ENCODE data around the gene JDP2.

Gene JDP2

DNA sequence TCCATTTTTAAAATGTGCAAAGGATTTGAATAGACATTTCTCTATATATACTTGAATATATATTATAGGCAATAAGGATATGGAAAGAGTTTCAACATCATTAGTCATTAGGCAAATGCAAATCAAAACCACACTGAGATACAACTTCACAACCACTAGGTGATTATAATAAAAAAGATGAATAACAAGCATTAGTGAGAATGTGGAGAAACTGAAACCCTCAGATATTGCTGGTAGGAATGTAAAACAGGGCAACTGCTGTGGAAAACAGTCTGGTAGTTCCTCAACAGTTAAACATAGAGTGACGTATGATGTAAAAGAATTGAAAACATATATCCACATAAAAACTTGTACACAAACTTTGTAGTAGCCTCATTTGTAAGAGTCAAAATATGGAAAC lies 82.7 kb downstream of the JDP2 start:
- in situ Hi-C loops (cut with MboI; ENCODE audit: low sequenced_read_pairs): no loop called here

DNA sequence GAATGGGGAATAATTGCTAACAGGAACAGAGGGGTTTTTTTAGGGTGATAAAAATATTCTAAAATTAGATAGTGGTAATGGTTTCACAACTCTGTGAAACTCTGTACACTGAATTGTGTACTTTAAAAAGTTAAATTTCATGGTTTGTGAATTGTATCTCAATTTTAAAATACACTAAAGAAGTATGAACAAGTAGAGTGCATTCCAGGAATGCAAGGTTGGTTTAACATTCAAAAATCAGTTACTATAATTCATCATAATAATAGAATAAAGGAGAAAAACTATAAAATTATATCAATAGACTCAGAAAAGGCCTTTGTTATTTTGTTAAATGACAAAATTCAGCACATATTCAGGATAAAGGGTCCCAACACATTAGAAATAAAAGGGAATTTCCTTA lies 83.4 kb downstream of the JDP2 start:
- in situ Hi-C loops (cut with MboI; ENCODE audit: low sequenced_read_pairs): no loop called here

DNA sequence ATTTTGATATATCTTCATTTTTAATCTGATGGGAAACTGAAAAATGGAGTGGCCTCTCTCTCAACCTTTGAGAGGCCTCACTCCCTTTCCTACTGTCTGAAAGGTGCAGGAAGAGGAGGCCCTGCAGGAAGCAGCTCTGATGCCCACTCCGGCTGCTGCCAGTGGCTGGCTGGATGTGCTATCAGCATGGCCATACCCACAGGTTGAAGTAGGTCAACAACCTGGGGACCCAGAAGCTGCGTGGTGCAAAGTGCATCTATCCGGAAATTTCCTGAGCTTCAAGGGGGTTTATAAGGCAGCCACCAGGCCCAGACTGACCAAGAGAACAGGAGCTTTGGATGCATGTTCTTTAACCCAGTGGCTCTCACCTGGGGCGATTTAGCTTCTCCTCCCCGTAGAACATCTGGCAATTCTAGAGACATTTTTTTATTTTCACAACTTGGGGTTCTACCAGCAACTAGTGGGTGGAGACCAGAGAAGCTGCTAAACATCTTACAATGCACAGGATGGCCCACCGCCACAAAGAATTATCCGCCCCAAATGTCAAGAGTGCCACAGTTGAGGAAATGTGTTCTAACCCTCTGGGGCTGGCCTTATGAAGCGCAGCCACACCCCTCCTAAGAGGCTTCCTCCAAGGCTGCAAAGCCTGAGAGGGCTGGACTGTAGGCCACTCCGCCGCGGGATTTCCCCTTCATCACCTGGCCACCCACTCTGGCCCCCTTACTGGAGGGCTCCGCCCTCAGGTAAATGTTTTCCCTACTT lies 86.3 kb downstream of the JDP2 start:
- in situ Hi-C loops (cut with MboI; ENCODE audit: low sequenced_read_pairs): no loop called here

DNA sequence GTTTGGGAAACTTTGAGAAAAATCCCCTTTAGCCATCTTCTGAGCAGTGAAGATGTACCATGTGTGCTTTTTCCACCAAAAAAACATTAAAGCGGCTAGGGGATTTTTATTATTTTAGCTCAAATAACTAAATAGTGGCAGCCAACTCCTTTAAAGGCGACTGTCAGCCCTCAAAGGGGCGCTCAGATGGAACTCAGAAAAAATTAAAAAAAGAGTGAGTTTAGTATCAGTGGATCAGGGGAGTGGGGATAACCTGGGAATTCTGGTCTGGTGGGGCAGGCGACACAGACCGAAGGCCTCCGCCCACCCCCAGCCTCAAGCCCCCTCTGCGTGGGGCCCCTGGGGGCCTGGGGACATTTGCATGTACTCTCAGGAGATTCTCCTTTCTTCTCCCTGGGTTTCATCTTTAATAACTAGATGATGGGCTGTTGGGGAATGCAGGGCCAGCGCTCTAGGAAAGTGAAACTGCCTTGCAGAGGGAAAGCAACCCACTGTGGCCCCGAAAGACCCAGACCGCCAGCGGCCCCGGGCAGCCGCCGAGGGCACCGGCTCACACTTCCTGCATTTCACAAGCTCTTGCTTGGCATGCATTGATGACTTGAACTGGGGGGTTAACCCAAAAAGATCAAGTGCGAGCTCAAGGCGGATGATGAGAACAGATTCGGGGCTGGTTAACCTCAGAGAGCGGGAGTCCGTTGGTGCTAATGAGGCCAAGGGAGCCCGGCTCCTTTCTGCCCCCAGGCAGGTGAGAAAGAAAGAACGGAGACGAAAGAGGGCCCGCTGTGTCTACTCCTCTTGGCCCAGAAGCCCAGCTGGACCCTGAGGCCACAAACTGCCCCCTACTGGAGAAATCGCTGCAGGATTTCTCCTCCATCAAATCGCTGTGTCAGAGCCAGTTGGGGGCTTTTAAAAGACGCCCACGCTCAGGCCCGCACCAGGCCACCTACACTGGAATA lies 87.1 kb downstream of the JDP2 start:
- in situ Hi-C loops (cut with MboI; ENCODE audit: low sequenced_read_pairs): no loop called here

DNA sequence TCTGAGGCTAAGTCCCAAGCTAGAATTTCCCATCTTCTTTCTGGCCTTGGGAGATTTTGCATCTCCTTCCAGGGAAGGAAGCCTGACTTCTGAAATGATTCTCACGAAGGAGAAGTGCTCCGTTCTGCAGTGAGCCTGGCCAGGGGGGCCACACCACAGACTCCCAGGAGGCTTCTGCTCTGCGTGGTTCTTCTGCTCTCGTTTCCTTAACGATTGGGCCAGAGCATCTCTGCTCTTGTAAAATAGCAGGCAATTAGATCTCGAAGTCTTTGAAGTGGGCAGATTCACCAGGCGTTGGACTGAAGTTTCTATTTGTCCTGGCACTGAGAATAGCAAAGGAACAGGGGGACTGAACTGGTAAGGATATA lies 87.8 kb downstream of the JDP2 start:
- in situ Hi-C loops (cut with MboI; ENCODE audit: low sequenced_read_pairs): no loop called here

DNA sequence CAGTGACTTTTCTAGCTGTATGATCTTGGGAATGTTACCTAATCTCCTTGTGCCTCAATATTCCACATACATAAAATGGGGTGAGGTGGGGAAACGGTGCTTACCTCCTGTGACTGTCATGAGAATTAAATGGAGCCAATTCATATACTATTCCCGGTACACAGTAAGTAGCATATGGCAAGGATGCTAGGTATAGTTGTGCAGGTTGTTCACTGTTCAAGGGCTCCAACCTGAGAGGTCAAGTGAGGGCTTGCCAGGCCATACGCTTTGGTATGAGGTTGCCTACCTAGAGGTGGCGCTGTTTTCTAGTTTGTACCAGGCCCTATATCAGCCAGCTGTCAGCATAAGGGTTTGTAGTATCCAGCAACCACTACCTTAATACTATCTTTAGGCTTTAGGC lies 90.8 kb downstream of the JDP2 start:
- in situ Hi-C loops (cut with MboI; ENCODE audit: low sequenced_read_pairs): no loop called here

DNA sequence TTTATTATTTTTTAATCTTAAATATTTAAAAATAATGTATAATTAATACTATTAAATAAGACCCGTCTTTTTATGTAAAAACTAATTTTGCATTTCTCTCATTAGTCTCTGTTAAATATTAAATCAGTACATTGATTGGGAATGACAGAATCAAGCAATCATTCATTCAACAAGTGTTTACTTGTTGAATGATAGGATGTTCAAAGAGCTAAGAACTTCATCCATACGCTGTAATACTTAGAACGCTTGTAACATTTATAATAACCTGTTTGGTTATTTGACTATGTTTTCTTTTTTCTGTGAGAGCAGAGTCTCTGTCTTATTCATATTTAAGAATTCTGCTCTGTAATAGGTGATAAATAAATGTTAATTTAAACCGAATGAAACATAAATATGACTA lies 91.6 kb downstream of the JDP2 start:
- in situ Hi-C loops (cut with MboI; ENCODE audit: low sequenced_read_pairs): no loop called here

DNA sequence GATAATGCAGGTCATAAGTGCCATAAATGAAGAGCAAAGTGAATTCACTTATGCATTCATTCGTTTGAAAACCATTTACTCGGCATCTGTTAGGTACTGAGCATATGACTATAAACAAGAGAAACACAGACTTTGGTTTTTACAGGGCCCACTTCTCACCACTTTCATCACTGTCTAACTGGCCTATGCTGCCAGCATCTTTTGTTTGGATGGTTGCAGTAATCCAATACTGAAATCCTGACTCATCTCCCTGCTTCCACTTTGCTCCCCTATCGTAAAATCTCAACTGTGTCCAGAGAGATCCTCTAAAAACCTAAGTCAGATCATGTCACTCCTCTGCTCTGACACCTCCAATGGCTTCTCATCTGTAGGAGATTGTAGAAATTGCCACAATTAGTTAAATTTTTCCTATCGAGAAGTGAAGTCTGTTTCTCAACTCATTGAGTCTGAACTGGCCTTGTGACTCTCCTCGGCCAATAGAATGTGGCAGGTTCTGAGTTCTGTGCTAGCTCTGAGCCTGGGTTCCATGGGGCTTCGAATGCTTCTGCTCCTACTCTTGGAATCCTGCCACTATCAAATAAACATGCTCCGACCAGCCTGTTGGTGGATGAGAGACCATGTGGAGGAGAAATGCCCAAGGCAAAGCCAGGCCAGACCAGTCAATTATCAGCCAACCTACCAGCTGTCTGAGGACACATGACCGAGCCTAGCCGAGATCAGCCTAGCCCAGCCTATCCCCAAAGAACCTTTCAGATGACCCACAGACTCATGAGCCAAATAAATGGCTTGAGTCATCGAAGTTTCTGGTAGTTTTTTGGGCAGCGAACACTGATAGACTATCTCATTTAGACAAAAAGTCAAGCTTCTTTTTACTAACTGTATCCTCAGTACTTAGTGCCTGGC lies 92.3 kb downstream of the JDP2 start:
- in situ Hi-C loops (cut with MboI; ENCODE audit: low sequenced_read_pairs): no loop called here

DNA sequence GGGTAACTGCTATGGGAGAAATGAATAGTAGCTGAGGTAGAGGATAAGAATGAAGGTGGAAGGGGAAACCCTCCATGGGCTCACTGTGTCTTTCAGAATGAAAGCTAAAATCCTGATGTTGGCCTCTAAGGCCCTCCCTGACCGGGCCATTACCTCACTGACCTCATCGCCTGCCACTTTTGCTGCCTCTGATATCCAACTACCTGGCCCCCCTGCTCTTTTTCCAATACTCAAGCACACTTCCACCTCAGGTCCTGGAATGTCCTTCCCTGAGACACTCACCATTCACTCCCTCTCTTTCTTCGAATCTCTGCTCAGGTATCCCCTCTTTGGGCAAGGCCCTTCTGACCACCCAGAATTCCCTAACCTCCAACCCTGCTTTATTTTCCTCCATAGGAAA lies 93.0 kb downstream of the JDP2 start:
- in situ Hi-C loops (cut with MboI; ENCODE audit: low sequenced_read_pairs): no loop called here

DNA sequence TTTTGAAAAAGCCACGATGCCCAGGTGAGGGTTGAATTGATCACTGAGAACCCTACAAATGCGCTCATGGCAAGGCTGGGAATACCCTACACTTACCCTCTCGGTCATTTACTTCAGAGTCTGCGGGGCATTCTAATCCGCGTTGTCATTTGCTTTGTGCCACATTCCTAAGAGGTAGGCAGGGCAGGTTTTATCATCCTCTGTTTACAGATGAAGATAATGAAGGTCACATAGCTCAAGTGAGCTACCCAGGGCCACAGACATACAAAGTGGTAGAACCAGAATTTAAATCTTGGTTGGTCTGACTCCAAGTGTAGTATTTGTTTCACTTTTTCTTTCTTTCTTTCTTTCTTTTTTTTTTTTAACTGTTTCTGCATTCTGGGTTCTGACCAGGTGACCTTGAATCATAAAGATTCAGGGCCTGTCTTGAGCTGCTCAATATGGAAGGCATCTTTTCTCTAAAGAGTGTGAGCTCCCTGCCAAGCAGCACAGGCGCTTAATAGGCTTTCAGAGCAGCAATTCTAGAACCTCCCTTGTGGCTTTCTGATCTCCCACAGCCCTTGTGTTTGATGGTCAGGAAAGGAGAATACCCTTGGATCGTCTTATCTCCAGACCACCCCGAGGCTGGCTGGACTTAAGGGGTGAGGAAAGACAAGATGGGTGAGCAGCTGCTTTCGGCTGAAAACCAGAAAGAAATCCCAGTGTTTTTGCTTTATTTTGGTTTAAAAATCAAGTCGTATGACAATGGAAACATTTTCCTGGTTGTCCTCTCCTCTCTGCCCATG lies 93.8 kb downstream of the JDP2 start:
- in situ Hi-C loops (cut with MboI; ENCODE audit: low sequenced_read_pairs): no loop called here

DNA sequence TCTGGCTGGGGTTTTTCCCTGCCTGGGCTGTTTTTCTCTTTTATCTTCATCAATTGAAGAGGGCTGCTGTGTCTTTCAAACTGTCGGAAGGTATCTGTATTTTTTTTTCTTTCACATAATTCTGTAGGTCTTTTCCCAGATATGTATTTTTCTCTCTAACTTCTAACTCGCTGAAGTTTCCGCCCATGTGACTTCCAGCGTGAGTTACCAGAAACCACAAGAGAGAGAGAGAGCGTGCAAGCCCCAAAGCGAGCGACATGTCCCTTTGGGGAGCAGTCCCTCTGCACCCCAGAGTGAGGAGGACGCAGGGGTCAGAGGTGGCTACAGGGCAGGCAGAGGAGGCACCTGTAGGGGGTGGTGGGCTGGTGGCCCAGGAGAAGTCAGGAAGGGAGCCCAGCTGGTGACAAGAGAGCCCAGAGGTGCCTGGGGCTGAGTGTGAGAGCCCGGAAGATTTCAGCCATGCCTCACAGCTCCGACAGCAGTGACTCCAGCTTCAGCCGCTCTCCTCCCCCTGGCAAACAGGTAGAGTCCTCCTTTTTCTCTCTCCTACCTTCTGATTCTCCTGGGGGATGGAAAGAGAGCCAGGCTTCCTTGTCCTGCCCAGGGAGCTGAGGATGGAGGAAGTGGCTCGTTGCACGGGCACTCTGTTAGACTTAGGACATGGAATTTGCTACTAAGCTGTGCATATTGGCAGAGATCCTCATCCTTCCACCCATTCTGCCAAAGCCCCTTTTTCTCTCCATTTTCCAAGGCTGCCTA lies 94.6 kb downstream of the JDP2 start, which contains the start of gene BATF:
BATF (plus strand) TSS at position 246 of the 759 bp plus-strand sequence; CDS start at position 460, 214 bp downstream.
- in situ Hi-C loops (cut with MboI; ENCODE audit: low sequenced_read_pairs): no loop called here

DNA sequence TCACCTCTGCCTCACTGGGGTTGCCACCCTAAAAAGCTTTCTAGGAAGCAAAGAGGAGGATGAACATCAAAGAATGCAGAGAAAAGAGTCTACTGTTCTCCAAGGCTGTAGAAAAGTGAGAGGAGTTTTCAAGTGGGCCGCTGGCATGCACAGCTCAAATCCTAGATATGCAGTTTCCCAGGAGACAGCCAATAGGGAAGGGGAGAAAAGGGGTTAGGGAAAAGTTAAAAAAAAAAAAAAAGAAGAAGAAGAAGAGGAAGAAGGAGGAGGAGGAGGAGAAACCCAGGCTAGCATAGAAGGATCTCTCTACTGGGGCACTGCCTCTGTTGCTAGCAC lies 95.1 kb downstream of the JDP2 start:
- in situ Hi-C loops (cut with MboI; ENCODE audit: low sequenced_read_pairs): no loop called here
